GM12872 (cell line): ENCODE data around the gene LTA.

ENCODE experiments used
- TF ChIP-seq, protein P1 (sequence below): IDR thresholded peaks from 3 replicates; pipeline ENCODE4 v1.5.1; 2011; ENCODE audit warnings: low read depth, mild to moderate bottlenecking, low read length, moderate library complexity; ENCODE audit not compliant: insufficient read depth

LTA gene

DNA sequence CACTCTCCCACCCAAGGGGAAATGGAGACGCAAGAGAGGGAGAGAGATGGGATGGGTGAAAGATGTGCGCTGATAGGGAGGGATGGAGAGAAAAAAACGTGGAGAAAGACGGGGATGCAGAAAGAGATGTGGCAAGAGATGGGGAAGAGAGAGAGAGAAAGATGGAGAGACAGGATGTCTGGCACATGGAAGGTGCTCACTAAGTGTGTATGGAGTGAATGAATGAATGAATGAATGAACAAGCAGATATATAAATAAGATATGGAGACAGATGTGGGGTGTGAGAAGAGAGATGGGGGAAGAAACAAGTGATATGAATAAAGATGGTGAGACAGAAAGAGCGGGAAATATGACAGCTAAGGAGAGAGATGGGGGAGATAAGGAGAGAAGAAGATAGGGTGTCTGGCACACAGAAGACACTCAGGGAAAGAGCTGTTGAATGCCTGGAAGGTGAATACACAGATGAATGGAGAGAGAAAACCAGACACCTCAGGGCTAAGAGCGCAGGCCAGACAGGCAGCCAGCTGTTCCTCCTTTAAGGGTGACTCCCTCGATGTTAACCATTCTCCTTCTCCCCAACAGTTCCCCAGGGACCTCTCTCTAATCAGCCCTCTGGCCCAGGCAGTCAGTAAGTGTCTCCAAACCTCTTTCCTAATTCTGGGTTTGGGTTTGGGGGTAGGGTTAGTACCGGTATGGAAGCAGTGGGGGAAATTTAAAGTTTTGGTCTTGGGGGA, 4.0 kb downstream of the LTA start:
- TF ChIP-seq, protein P1, sequence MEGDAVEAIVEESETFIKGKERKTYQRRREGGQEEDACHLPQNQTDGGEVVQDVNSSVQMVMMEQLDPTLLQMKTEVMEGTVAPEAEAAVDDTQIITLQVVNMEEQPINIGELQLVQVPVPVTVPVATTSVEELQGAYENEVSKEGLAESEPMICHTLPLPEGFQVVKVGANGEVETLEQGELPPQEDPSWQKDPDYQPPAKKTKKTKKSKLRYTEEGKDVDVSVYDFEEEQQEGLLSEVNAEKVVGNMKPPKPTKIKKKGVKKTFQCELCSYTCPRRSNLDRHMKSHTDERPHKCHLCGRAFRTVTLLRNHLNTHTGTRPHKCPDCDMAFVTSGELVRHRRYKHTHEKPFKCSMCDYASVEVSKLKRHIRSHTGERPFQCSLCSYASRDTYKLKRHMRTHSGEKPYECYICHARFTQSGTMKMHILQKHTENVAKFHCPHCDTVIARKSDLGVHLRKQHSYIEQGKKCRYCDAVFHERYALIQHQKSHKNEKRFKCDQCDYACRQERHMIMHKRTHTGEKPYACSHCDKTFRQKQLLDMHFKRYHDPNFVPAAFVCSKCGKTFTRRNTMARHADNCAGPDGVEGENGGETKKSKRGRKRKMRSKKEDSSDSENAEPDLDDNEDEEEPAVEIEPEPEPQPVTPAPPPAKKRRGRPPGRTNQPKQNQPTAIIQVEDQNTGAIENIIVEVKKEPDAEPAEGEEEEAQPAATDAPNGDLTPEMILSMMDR: no peak

DNA sequence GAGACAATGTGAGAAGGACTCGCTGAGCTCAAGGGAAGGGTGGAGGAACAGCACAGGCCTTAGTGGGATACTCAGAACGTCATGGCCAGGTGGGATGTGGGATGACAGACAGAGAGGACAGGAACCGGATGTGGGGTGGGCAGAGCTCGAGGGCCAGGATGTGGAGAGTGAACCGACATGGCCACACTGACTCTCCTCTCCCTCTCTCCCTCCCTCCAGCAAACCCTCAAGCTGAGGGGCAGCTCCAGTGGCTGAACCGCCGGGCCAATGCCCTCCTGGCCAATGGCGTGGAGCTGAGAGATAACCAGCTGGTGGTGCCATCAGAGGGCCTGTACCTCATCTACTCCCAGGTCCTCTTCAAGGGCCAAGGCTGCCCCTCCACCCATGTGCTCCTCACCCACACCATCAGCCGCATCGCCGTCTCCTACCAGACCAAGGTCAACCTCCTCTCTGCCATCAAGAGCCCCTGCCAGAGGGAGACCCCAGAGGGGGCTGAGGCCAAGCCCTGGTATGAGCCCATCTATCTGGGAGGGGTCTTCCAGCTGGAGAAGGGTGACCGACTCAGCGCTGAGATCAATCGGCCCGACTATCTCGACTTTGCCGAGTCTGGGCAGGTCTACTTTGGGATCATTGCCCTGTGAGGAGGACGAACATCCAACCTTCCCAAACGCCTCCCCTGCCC, 4.9 kb downstream of the LTA start:
- TF ChIP-seq, protein P1: no peak

DNA sequence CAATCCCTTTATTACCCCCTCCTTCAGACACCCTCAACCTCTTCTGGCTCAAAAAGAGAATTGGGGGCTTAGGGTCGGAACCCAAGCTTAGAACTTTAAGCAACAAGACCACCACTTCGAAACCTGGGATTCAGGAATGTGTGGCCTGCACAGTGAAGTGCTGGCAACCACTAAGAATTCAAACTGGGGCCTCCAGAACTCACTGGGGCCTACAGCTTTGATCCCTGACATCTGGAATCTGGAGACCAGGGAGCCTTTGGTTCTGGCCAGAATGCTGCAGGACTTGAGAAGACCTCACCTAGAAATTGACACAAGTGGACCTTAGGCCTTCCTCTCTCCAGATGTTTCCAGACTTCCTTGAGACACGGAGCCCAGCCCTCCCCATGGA, 5.5 kb downstream of the LTA start:
- TF ChIP-seq, protein P1: no peak

DNA sequence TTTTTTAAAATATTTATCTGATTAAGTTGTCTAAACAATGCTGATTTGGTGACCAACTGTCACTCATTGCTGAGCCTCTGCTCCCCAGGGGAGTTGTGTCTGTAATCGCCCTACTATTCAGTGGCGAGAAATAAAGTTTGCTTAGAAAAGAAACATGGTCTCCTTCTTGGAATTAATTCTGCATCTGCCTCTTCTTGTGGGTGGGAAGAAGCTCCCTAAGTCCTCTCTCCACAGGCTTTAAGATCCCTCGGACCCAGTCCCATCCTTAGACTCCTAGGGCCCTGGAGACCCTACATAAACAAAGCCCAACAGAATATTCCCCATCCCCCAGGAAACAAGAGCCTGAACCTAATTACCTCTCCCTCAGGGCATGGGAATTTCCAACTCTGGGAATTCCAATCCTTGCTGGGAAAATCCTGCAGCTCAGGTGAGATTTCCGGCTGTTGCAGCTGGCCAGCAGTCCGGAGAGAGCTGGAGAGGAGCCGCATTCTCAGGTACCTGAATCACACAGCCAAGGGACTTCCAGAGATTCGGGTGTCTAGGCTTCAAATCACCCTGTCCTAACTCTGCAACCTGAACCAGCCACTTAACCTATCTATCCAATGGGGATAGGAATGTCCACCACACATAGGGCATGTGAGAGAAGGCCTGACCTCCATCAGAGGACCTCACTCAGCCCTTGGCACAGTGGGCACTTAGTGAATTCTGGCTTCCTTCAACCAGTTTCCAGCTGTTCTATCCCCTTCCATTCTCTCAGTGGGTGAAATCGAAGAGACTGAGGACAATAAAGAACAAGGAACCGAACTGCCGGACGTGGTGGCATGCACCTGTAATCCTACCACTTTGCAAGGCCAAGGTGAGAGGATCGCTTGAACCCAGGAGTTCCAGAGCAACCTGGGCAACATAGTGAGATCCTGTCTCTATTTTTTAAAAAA, 6.4 kb downstream of the LTA start:
- TF ChIP-seq, protein P1: no peak

DNA sequence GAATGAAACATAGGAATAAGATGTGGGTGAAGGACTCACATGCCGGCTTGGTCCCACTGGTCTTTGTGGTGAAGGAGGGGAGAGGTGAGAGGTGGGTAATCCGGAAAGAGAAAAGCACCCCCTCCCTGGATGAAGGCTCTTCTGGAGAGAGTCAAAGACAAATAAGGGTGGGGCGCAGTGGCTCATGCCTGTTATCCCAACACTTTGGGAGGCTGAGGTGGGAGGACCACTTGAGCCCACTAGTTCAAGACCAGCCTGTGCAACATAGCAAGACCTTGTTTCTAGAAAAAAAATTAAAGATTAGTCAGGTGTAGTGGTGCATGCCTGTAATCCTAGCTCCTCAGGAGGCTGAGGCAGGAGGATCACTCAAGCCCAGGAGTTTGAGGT, 7.0 kb downstream of the LTA start:
- TF ChIP-seq, protein P1: no peak

DNA sequence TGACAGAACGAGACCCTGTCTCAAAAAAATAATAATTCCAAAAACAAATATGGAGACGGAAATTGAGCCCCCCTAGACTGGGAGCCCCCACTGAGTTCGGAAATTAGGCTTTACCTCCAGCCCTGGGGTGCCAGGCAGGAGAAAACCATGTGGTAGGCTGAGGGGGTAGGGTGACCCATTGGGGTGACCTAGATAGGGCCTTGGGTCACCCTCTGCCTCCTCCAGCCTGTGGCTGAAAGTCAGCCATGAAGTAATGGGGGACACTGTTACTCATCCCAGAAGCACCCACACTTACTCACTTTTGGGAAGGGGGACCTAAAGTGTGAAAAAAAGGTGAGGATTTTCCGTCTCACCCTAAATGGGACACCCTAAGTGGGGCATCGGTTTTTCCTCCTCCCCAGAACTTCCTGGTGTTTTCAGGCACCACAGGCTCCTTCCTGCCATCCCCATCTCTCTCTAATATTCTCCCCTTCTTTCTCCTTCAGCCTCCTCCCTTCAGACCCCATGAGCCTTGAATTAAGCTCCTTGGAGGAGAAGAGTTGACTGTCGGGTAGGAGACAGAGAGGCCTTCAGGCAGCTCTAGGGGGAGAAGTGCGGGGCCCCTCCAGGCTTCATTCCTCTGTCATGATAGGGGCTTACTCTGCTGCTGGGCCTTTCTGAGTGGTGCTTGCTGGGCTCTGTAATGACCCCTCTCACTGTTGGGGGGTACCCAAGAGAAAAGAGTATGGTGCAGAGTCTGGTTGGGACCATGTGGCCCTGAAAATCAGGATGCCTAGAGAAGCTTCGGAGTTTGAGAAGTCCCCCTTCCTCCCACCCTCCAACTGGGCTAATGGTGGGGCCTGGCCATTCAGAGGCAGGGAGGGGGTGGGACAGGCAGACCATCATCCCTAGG, 7.7 kb downstream of the LTA start:
- TF ChIP-seq, protein P1: no peak
